ENCODE data around the gene RGS7. TPM values are rescaled to one million over a fixed set of nuclear protein-coding genes. Genes with fewer than 3 reads are reported as not detected.

RGS7 gene
- total and polyA plus RNA-seq, 2 experiments from 2014 or later: 0.32 to 1.7 TPM

GRCh38 chr1:241202401-241202800 lies 154.6 kb downstream of the RGS7 start:
- Histone ChIP-seq H3K27me3 (replicated peaks; ENCODE audit: insufficient read depth) (no peaks in the 10 kb centered on the region), H3K4me1 (ENCODE audit: insufficient read depth) (no peaks in the 10 kb centered on the region), H3K9me3 (ENCODE audit: low read depth) (no peaks in the 10 kb centered on the region), H3K4me2 (ENCODE audit: unreplicated experiment) (no peak overlapping the region), H4K20me1 (ENCODE audit: insufficient read depth) (no peaks in the 10 kb centered on the region), H3K9ac (no peak overlapping the region), H3K79me2 (ENCODE audit: insufficient read depth) (no peaks in the 10 kb centered on the region), H3K36me3 (ENCODE audit: low read depth) (no peaks in the 10 kb centered on the region), H3F3A (ENCODE audit: insufficient read depth) (no peaks in the 10 kb centered on the region), H3K27ac (no peak overlapping the region), H3K9me2 (ENCODE audit: insufficient read depth) (no peaks in the 10 kb centered on the region), H2AFZ (no peak overlapping the region), H3K4me3 (no peak overlapping the region)
- in situ Hi-C loops (cut with MboI): no loop called here
- TF ChIP-seq EZH2phosphoT487 (IDR thresholded peaks at IDR 0.05; ENCODE audit: insufficient read depth, low read depth) (no peak), EZH2 (IDR thresholded peaks at IDR 0.05; ENCODE audit: insufficient read depth, poor library complexity, severe bottlenecking) (no peak)
- WGBS, 2 experiments (ENCODE audit: low coverage in 1 of 2, low lambda C conversion rate in 2 of 2, missing lambda C conversion rate in 2 of 2): 17 to 19% methylated on average over 4 of the region's 4 CpGs
- no peak for DNase-seq

GRCh38 chr1:241186716-241187115 lies 170.3 kb downstream of the RGS7 start:
- DNase-seq: no peak
- H3K4me1 ChIP-seq (ENCODE audit: insufficient read depth): no peaks in the 10 kb centered on the region
- no peaks in the 10 kb centered on the region for H3K27me3 ChIP-seq (replicated peaks; ENCODE audit: insufficient read depth)
- no peaks in the 10 kb centered on the region for H3K79me2 ChIP-seq (ENCODE audit: insufficient read depth)
- no peak for TF ChIP-seq EZH2phosphoT487 (IDR thresholded peaks at IDR 0.05; ENCODE audit: insufficient read depth, low read depth)
- TF ChIP-seq EZH2 (IDR thresholded peaks at IDR 0.05; ENCODE audit: insufficient read depth, poor library complexity, severe bottlenecking): no peak
- H2AFZ ChIP-seq: no peak overlapping the region
- no peak overlapping the region for H3K9ac ChIP-seq
- H3K4me2 ChIP-seq (ENCODE audit: unreplicated experiment): no peak overlapping the region
- no peak overlapping the region for H3K4me3 ChIP-seq
- peaks cover 3% of the 10 kb centered on the region for H3K9me3 ChIP-seq (ENCODE audit: low read depth)
- H3K9me2 ChIP-seq (ENCODE audit: insufficient read depth): no peaks in the 10 kb centered on the region
- H3K27ac ChIP-seq: no peak overlapping the region
- H3K36me3 ChIP-seq (ENCODE audit: low read depth): no peaks in the 10 kb centered on the region
- WGBS, 2 experiments (ENCODE audit: low coverage in 1 of 2, low lambda C conversion rate in 2 of 2, missing lambda C conversion rate in 2 of 2): 46 to 47% methylated on average over 8 of the region's 8 CpGs
- no peaks in the 10 kb centered on the region for H3F3A ChIP-seq (ENCODE audit: insufficient read depth)
- no peaks in the 10 kb centered on the region for H4K20me1 ChIP-seq (ENCODE audit: insufficient read depth)
- in situ Hi-C loops (cut with MboI): no loop called here

- TF ChIP-seq EZH2phosphoT487 (IDR thresholded peaks at IDR 0.05; ENCODE audit: insufficient read depth, low read depth) (no peak), EZH2 (IDR thresholded peaks at IDR 0.05; ENCODE audit: insufficient read depth, poor library complexity, severe bottlenecking) (no peak)
These were observed 175.0 kb downstream of the RGS7 start for GRCh38 chr1:241181971-241182370.

GRCh38 chr1:241181471-241181870 lies 175.5 kb downstream of the RGS7 start:
- DNase-seq: no peak
- no peaks in the 10 kb centered on the region for H3K79me2 ChIP-seq (ENCODE audit: insufficient read depth)

More at GRCh38 chr1:241181971-241182370, 175.0 kb downstream of the RGS7 start:
- Histone ChIP-seq H3K27ac (no peak overlapping the region), H3K4me2 (ENCODE audit: unreplicated experiment) (no peak overlapping the region), H4K20me1 (ENCODE audit: insufficient read depth) (no peaks in the 10 kb centered on the region), H3K9me2 (ENCODE audit: insufficient read depth) (no peaks in the 10 kb centered on the region), H2AFZ (no peak overlapping the region), H3K27me3 (replicated peaks; ENCODE audit: insufficient read depth) (no peaks in the 10 kb centered on the region), H3K36me3 (ENCODE audit: low read depth) (no peaks in the 10 kb centered on the region), H3K9me3 (ENCODE audit: low read depth) (no peaks in the 10 kb centered on the region), H3K4me1 (ENCODE audit: insufficient read depth) (no peaks in the 10 kb centered on the region), H3F3A (ENCODE audit: insufficient read depth) (no peaks in the 10 kb centered on the region), H3K79me2 (ENCODE audit: insufficient read depth) (no peaks in the 10 kb centered on the region), H3K9ac (no peak overlapping the region), H3K4me3 (no peak overlapping the region)
- no peak for DNase-seq
- in situ Hi-C loops (cut with MboI): no loop called here
- 22 to 30% methylated on average over 5 of the region's 5 CpGs for WGBS, 2 experiments (ENCODE audit: low coverage in 1 of 2, low lambda C conversion rate in 2 of 2, missing lambda C conversion rate in 2 of 2)

GRCh38 chr1:241180569-241180968 lies 176.4 kb downstream of the RGS7 start:
- Histone ChIP-seq H3K9me3 (ENCODE audit: low read depth) (no peaks in the 10 kb centered on the region), H3K36me3 (ENCODE audit: low read depth) (no peaks in the 10 kb centered on the region), H3K27ac (no peak overlapping the region), H3F3A (ENCODE audit: insufficient read depth) (no peaks in the 10 kb centered on the region), H3K4me2 (ENCODE audit: unreplicated experiment) (no peak overlapping the region), H3K27me3 (replicated peaks; ENCODE audit: insufficient read depth) (no peaks in the 10 kb centered on the region), H3K4me3 (no peak overlapping the region), H3K9me2 (ENCODE audit: insufficient read depth) (no peaks in the 10 kb centered on the region), H3K9ac (no peak overlapping the region), H3K4me1 (ENCODE audit: insufficient read depth) (no peaks in the 10 kb centered on the region), H2AFZ (no peak overlapping the region), H4K20me1 (ENCODE audit: insufficient read depth) (no peaks in the 10 kb centered on the region), H3K79me2 (ENCODE audit: insufficient read depth) (no peaks in the 10 kb centered on the region)
- WGBS, 2 experiments (ENCODE audit: low coverage in 1 of 2, low lambda C conversion rate in 2 of 2, missing lambda C conversion rate in 2 of 2): 27 to 30% methylated on average over 4 of the region's 4 CpGs
- DNase-seq: no peak
- in situ Hi-C loops (cut with MboI): no loop called here
- TF ChIP-seq EZH2phosphoT487 (IDR thresholded peaks at IDR 0.05; ENCODE audit: insufficient read depth, low read depth): no peak
- no peak for TF ChIP-seq EZH2 (IDR thresholded peaks at IDR 0.05; ENCODE audit: insufficient read depth, poor library complexity, severe bottlenecking)

More at GRCh38 chr1:241181471-241181870, 175.5 kb downstream of the RGS7 start:
- Histone ChIP-seq H3K4me2 (ENCODE audit: unreplicated experiment) (no peak overlapping the region), H3K27ac (no peak overlapping the region), H3K9me3 (ENCODE audit: low read depth) (no peaks in the 10 kb centered on the region), H3K27me3 (replicated peaks; ENCODE audit: insufficient read depth) (no peaks in the 10 kb centered on the region), H3K4me1 (ENCODE audit: insufficient read depth) (no peaks in the 10 kb centered on the region), H3K36me3 (ENCODE audit: low read depth) (no peaks in the 10 kb centered on the region), H3K9me2 (ENCODE audit: insufficient read depth) (no peaks in the 10 kb centered on the region), H2AFZ (no peak overlapping the region), H3K4me3 (no peak overlapping the region), H3K9ac (no peak overlapping the region), H4K20me1 (ENCODE audit: insufficient read depth) (no peaks in the 10 kb centered on the region), H3F3A (ENCODE audit: insufficient read depth) (no peaks in the 10 kb centered on the region)
- TF ChIP-seq EZH2phosphoT487 (IDR thresholded peaks at IDR 0.05; ENCODE audit: insufficient read depth, low read depth) (no peak), EZH2 (IDR thresholded peaks at IDR 0.05; ENCODE audit: insufficient read depth, poor library complexity, severe bottlenecking) (no peak)
- in situ Hi-C loops (cut with MboI): no loop called here

Data from GM23248 (cell line).